Measurements from ENCODE around the gene MARCHF9.

The MARCHF9 gene

DNA sequence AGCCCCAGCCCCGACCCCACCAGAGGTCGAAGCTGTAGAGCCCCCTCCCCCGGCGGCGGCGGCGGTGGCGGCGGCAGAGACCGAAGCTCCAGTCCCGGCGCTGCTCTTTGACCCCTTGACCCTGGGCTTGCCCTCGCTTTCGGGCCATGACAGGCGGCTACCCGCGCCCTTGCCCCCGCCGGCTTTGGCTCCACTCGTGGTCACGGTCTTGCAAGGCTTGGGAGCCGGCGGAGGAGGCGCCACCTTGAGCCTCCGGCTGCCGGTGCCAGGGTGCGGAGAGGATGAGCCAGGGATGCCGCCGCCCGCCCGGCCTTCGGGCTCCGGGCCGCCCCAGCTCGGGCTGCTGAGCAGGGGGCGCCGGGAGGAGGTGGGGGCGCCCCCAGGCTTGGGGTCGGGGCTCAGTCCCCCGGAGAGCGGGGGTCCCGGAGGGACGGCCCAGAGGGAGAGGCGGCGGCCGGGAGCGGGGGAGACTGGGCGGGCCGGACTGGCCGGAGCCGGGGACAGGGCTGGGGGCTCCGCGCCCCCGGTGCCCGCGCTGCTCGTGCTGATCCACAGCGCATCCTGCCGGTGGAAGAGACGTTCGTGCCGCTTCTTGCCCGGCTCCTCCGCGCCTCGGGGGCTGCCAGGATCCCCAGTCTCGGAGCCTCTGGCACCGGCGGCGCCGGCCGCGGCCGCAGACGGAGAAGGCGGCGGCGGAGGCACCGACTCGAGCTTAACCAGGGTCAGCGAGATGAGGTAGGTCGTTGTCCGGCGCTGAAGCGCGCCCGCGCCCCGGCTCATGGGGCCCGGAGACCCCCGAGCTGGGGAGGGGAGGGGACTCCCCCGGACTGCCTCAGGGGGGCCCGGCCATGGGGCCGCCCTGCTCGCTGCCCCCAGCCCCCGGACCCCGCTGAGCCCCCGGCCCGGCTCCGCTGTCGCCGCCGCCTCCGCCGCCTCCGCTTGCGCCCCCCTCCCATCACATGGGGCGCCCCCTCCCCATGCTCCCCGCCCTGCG lies 17.1 kb upstream of the MARCHF9 start:
- no peak for DNase-seq (ENCODE audit: low spot score)

DNA sequence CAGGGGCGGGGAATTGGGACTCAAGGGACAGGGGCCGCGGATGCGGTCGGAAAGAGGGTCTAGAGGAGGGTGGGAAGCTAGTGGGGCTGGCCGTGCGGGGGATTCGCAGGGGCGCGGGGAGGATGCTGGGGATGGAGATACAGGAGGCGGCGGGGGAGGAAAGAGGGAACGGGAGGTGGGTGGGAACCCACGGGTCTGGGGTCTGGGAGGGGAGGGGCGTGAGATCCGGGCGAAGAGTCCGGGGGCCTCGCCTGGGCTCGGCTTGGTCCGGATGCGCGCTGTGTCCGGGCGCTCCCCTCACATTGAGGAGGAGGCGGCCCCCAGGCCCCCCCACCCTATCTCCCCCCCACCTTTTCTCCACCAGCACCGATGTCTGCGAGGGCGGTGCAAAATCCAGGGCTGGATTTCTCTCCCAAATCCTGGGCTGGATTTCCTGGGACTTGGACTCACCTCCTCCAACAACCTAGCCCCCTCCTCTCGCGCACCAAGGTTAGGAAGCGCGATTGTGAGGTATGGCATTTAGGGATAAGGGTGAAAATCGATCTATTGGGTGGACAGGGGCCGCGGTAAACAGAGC lies 16.2 kb upstream of the MARCHF9 start, which contains the start of gene AGAP2:
TSS of gene AGAP2 (minus strand) at position 82 of the 577 bp plus-strand sequence. CDS start 496 bp downstream, outside the sequence.
- no peak for DNase-seq (ENCODE audit: low spot score)

DNA sequence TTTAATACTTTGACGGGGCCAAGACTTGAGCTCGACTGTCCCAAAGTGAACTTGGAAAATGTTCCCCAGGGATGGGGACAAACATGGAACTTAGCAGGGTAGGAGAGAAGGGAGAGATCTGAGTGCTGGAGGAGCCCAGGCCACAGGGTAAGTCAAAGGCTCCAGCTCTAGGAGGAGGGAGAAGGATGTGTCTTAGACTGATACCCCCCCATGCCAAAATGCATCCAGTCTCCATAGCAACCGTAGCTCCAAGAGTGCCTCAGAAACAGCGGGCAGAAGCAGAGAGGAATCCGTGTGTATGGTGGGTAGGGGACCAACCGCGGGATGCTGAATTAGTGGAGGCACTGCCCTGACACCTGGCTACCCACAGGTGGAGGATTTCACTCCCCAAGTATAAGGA lies 15.5 kb upstream of the MARCHF9 start:
- no peak for DNase-seq (ENCODE audit: low spot score)

DNA sequence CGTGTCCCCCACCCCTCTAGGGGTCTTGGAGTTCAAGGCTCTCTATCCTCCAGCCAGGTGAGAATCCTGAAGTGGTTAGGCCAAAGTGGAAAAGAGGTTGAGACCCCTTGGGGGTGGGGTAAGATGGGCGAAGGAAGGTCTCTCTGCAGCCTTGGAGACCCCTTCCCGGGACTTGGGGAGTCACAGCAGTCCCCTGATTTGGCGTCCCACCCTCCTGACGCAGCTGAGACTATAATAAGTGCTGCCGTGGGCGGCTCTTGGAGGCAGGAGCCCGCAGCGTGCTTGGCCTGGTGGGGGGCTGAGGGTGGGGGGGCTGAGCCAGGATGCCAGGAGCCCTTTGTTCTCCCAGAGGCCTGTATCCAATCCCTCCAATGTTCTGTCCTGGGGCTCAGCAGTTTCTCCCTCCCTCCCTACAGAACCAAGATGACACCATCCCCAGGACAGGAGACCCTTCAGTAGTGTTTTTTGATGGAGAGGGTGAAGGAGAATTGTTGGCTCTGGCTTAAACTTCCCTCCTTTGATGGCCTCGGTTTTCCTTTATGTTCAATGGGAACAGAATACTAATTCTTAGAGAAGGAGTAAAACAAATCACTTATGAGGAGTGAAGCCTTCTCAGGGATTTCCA lies 14.9 kb upstream of the MARCHF9 start:
- DNase-seq (ENCODE audit: low spot score), result no peak

DNA sequence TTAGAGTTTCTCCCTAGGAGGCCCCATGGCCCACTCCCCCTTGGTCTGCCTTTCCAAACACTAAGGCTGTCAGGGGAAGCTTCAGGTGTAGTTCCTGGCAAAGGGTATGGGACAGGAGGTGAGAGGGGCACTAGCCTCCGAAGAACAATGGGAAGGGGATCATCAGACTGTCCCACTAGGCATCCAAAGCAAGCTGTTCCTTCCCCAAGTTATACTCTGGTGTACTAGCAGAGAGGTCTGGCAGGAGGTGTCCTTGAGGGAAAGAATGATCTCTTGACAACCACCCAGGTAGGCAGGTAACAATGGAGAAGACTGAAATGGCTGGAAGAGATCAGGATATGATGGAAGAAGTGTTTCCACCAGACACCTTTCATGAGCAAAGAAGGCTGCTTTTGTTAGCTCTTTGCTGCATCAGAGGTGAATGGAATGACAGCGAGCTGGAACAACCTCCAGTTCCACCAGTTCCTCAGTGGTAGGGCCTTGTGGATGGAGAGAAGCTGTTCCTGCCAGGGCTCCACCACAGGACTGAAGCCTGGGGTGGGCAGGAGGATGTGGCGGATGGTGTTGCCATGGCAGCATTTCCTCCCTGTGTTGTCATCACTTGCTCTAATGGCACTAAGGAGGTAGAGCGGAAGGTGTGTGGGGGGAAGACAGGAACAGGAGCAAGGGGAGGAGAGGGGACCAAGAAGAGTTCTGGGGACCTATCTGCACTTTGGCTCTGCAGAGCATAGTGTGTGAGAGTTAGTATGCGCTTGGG lies 14.1 kb upstream of the MARCHF9 start:
- no peak for DNase-seq (ENCODE audit: low spot score)

- DNase-seq (ENCODE audit: low spot score), result no peak
Measured at GRCh38 chr12:57741413-57741789, 13.5 kb upstream of the MARCHF9 start.

- DNase-seq (ENCODE audit: low spot score), result no peak
Measured at GRCh38 chr12:57741844-57742738, 12.8 kb upstream of the MARCHF9 start.

- no peak for DNase-seq (ENCODE audit: low spot score)
Measured at GRCh38 chr12:57743769-57744168, 11.1 kb upstream of the MARCHF9 start.

DNA sequence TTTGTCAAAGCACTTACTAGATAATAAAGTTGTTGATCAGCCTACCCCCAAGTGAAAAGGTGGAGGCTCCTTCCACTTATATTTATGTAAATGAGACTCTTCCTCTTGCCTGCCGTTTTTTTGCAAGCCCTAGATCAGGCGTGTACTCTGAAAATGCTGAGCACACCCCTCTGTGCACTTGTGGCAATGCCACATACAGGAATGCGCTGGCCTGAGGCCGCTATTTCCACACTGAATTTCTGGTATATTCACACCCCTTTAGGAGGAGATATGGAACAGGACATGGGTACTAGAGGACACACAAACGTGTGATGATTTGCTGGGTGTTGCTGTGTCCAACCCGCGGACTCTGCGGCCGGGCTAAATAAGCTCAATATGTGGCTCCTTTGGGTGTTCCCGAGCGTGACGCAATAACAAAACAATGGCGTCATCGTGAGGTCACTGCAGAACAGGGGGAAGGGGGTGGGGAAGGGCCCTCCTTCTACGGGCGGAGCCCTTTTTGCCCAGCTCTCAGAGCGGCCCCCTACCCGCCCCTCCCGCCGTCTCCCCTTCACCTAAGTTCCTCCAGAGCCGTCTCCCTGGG lies 10.6 kb upstream of the MARCHF9 start:
- DNase-seq (ENCODE audit: low spot score), result peak; percentile 85

DNA sequence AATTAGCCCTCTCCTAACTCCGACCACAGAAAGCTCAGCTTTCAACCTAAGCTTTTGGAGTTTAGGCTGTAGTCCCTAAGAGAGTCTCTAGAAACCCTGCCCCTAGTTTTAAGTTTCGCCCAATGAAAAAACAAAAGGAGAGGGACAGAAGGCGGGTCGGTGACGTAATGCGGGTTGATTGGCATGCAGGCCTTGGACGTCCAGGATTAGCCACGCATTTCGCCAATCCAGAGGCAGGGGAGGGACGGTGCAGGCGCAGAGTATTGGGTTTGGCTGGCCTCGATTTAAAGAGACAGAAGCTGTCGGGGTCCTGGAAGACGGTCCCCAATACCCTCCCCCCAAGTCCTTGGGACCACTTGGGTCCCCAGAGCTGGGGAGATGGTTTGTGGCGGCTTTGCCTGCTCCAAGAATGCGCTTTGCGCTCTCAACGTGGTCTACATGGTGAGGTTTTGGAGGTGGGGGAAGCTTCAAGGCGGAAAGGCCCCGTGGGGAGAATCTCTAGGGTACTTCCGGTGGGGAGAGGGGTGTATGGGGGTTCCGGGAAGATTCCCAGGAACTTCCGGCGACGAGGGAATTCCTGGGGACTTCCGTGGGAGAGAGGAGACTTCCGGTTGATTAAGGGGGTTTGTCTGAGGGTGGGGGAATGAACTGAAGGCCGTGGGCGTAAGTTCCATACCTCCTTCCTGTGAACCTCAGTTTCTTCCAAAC lies 10.0 kb upstream of the MARCHF9 start, which contains the start of gene TSPAN31:
TSS of gene TSPAN31 (plus strand) at position 263 of the 708 bp plus-strand sequence. CDS start at position 379, 116 bp downstream.
- DNase-seq (ENCODE audit: low spot score), result peak; percentile 100

- DNase-seq (ENCODE audit: low spot score), result no peak
Measured at GRCh38 chr12:57745485-57745881, 9.4 kb upstream of the MARCHF9 start.

DNA sequence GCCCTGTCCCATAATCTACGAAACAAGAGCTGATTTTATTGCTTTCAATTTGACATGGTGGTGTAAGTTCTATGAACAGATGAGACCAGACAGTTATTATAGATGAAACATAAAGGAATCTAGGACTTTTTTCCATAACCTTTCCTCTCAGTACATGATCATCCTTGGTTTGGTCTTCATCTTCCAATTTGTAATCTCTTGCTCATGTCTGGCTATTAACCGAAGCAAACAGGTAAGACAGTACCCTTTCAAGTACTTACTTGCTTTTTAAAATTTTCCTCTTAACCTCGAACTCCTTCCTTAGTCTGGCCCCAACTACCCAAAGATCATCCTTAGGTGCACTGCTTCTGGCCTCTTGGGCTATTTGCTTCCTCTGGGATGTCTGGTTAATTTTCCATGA lies 8.9 kb upstream of the MARCHF9 start:
- no peak for DNase-seq (ENCODE audit: low spot score)

GRCh38 chr12:57749061-57749460 lies 5.8 kb upstream of the MARCHF9 start:
- no peak for DNase-seq (ENCODE audit: low spot score)

DNA sequence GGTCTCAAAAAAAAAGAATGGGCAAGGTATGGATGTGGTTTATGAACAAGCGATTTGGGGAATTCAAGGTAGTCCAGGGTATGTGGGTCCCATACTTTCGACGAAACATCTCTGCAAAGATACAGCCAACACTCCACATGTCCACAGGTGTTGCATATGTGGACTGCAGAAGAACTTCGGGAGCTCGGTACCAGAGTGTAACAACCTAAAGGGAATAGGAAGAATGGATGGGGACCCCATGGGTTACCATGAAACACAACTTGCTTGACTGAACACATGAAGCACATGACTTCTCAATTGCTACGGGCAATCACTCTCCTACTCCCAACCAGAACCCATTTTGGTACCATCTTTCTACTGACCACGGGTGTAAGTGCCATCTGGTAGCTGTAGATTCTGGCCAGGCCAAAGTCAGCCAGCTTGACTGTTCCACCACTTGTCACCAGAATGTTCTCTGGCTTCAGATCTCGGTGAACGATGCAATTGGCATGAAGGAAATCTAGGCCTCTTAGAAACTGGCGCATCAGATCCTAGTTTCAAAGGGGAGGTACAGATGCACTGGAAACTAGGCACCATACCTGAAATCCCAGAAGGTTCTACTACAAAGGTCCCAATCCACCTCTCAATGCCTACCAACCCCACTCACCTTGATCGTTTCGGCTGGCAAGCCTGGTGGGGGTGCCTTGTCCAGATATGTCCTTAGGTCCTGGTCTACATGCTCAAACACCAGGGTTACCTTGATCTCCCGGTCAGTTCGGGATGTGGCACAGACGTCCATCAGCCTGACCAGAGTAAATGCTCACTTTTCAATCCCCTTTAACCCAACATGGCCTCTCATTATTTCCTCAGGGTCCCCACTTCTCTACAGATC lies 4.1 kb upstream of the MARCHF9 start:
- DNase-seq (ENCODE audit: low spot score), result no peak

- DNase-seq (ENCODE audit: low spot score), result no peak
Measured at GRCh38 chr12:57751432-57751787, 3.5 kb upstream of the MARCHF9 start.

DNA sequence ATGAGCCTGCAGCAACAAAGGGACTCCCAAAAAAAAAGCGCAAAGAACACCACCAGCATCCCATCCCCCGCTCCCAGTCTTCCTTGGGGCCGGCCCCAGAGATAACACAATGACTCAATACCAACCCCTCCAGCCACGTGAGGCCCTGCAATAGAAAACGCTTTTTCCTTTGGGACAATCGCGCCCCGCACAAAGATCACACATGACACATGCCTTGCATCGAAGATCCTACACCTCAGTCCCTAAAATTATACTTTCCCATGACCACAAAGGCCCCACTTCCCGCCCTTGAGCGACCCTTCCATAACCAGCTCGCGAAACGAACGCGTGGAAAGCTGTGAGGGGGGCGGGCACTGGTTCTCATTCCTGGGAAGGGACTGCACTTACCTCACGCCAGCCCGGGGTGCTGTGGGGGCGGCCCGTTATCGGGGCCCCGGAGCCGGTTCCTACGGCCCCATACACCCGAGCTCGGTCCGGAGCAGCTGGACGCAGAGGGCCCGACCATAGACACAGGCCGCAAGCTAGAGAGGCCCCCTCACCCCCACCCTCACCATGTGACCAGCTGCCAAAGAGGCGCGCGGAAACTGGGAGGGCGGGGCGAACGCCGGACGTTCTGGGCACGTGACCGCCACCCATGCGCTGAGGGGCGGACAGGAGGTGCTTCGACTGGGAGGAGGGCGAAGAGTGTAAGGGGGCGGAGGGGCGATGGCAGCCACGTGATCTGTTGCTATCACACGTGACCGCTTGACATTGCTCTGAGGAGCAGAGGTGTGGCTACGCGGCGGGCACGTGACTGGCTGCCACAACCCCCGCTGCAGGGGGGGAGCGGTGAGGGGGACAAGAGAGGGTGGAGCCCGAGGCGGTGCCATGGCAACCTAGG lies 2.9 kb upstream of the MARCHF9 start, which contains the start of gene CDK4:
TSS of gene CDK4 (minus strand) at position 523 of the 880 bp plus-strand sequence. CDS start 593 bp downstream, outside the sequence.
- peak; percentile 100 for DNase-seq (ENCODE audit: low spot score)

GRCh38 chr12:57752668-57753000 lies 2.3 kb upstream of the MARCHF9 start:
- DNase-seq (ENCODE audit: low spot score), result no peak

GRCh38 chr12:57753756-57754337 lies 1.1 kb upstream of the MARCHF9 start:
- no peak for DNase-seq (ENCODE audit: low spot score)

Data from LoVo (cell line).